ENCODE data around the gene GPI.

Gene GPI

DNA sequence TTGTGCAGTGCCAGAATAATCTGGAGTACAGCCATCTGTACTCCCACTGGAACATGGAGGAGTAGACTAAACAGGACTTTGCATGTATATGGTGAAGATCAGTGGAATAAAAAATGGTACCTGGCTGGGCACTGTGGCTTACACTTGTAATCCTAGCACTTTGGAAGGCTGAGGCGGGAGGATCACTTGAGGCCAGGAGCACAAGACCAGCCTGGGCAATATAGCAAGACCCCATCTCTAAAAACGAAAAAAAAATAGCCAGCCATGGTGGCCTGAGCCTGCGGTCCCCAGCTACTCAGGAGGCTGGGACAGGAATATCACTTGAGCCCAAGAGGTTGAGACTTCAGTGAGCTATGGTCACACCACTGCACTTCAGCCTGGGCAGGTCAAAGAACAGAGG is 83.2 kb downstream of the GPI start:
- TF ChIP-seq FOXM1 (IDR thresholded peaks at IDR 0.05; ENCODE audit: borderline replicate concordance, low read depth) (no peak), TEAD4 (IDR thresholded peaks at IDR 0.05) (no peak), CREB1 (IDR thresholded peaks at IDR 0.05; ENCODE audit: low read depth) (no peak), EGR1 (IDR thresholded peaks at IDR 0.05) (no peak), TAF1 (IDR thresholded peaks at IDR 0.05; ENCODE audit: low read depth) (no peak), NFIC (IDR thresholded peaks at IDR 0.05) (no peak)
- TF ChIP-seq, protein P1, sequence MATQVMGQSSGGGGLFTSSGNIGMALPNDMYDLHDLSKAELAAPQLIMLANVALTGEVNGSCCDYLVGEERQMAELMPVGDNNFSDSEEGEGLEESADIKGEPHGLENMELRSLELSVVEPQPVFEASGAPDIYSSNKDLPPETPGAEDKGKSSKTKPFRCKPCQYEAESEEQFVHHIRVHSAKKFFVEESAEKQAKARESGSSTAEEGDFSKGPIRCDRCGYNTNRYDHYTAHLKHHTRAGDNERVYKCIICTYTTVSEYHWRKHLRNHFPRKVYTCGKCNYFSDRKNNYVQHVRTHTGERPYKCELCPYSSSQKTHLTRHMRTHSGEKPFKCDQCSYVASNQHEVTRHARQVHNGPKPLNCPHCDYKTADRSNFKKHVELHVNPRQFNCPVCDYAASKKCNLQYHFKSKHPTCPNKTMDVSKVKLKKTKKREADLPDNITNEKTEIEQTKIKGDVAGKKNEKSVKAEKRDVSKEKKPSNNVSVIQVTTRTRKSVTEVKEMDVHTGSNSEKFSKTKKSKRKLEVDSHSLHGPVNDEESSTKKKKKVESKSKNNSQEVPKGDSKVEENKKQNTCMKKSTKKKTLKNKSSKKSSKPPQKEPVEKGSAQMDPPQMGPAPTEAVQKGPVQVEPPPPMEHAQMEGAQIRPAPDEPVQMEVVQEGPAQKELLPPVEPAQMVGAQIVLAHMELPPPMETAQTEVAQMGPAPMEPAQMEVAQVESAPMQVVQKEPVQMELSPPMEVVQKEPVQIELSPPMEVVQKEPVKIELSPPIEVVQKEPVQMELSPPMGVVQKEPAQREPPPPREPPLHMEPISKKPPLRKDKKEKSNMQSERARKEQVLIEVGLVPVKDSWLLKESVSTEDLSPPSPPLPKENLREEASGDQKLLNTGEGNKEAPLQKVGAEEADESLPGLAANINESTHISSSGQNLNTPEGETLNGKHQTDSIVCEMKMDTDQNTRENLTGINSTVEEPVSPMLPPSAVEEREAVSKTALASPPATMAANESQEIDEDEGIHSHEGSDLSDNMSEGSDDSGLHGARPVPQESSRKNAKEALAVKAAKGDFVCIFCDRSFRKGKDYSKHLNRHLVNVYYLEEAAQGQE (IDR thresholded peaks at IDR 0.05; ENCODE audit: low read depth) = no peak
